Activated T-helper 17 cell treated with anti-CD3 and anti-CD28 coated beads, Interleukin-2, amount 50 U/mL, for 72 hours (primary cell): ENCODE data around the gene CD5L. TPM values are rescaled to one million over a fixed set of nuclear protein-coding genes. Genes with fewer than 3 reads are reported as not detected.

Experiments used
- ATAC-seq: fragments of 150-1000 bp; cut with Tn5 transposase; replicated peaks from 2 replicates; pipeline ENCODE4 v1.10.0; 2021; ENCODE audit warnings: mild to moderate bottlenecking, moderate library complexity
- H3K27ac Mint-ChIP-seq: one replicate; pipeline ENCODE4 v1.8.0; 2022; ENCODE audit warnings: mixed read lengths
- H3K27me3 Mint-ChIP-seq: one replicate; pipeline ENCODE4 v1.8.0; 2022; ENCODE audit warnings: mixed read lengths
- H3K36me3 Mint-ChIP-seq: one replicate; pipeline ENCODE4 v1.8.0; 2022; ENCODE audit warnings: low read depth, mild to moderate bottlenecking, mixed read lengths
- H3K4me1 Mint-ChIP-seq: one replicate; pipeline ENCODE4 v1.8.0; 2022; ENCODE audit warnings: mixed read lengths
- H3K4me3 Mint-ChIP-seq: one replicate; pipeline ENCODE4 v1.8.0; 2022; ENCODE audit warnings: mild to moderate bottlenecking, mixed read lengths
- H3K9me3 Mint-ChIP-seq: one replicate; pipeline ENCODE4 v1.8.0; 2022; ENCODE audit warnings: mixed read lengths
- total RNA-seq, 2 donors: library from RNA; stranded (reverse); gene quantifications; one replicate each; pipeline ENCODE4 v1.2.3, GENCODE V29; 2022

CD5L gene
- total RNA-seq, 2 donors from 2014 or later = not detected

DNA sequence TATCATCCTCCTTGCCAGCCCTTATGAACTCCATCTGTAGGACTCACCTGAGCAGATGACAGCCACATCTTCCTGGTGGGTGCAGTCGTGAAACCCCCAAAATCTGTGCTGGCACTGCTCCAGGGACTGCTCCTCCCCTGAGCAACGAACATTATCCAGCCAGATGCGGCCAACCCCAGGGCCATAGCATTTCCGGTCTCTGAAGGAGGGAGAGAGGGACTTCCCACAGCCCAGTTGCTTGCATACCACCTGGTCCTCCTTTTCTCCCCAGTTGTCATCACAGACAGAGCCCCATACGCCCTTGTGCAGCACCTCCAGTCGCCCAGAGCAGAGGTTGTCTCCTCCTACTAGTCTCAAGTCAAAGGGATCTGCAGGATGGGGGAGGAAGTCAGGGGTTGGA lies 8.5 kb downstream of the CD5L start:
- no peak for ATAC-seq
- H3K27me3 Mint-ChIP-seq = peaks cover 16% of the 10 kb centered on the region
- no peak overlapping the region for H3K4me3 Mint-ChIP-seq
- no peaks in the 10 kb centered on the region for H3K36me3 Mint-ChIP-seq
- no peaks in the 10 kb centered on the region for H3K4me1 Mint-ChIP-seq
- no peak overlapping the region for H3K27ac Mint-ChIP-seq
- no peaks in the 10 kb centered on the region for H3K9me3 Mint-ChIP-seq

GRCh38 chr1:157831968-157832626 lies 9.5 kb downstream of the CD5L start:
- Mint-ChIP-seq H3K36me3 (no peaks in the 10 kb centered on the region), H3K27ac (no peak overlapping the region), H3K4me1 (no peaks in the 10 kb centered on the region), H3K27me3 (peaks cover 15% of the 10 kb centered on the region), H3K9me3 (no peaks in the 10 kb centered on the region), H3K4me3 (no peak overlapping the region)
- ATAC-seq = no peak

GRCh38 chr1:157830887-157831286 lies 10.7 kb downstream of the CD5L start:
- H3K4me1 Mint-ChIP-seq = no peaks in the 10 kb centered on the region
- no peak for ATAC-seq
- peaks cover 13% of the 10 kb centered on the region for H3K27me3 Mint-ChIP-seq
- H3K4me3 Mint-ChIP-seq = no peak overlapping the region
- no peak overlapping the region for H3K27ac Mint-ChIP-seq
- H3K36me3 Mint-ChIP-seq = no peaks in the 10 kb centered on the region
- H3K9me3 Mint-ChIP-seq = no peaks in the 10 kb centered on the region

GRCh38 chr1:157829711-157830110 lies 11.9 kb downstream of the CD5L start:
- Mint-ChIP-seq H3K27ac (no peak overlapping the region), H3K4me3 (no peak overlapping the region), H3K9me3 (no peaks in the 10 kb centered on the region), H3K4me1 (no peaks in the 10 kb centered on the region), H3K36me3 (no peaks in the 10 kb centered on the region), H3K27me3 (peaks cover 20% of the 10 kb centered on the region)
- no peak for ATAC-seq

GRCh38 chr1:157829210-157829609 lies 12.4 kb downstream of the CD5L start:
- Mint-ChIP-seq H3K4me3 (no peak overlapping the region), H3K27me3 (peaks cover 25% of the 10 kb centered on the region), H3K4me1 (no peaks in the 10 kb centered on the region), H3K36me3 (no peaks in the 10 kb centered on the region), H3K9me3 (no peaks in the 10 kb centered on the region), H3K27ac (no peak overlapping the region)
- no peak for ATAC-seq

GRCh38 chr1:157820299-157820698 lies 21.3 kb downstream of the CD5L start:
- no peak for ATAC-seq
- H3K4me1 Mint-ChIP-seq = no peaks in the 10 kb centered on the region
- H3K4me3 Mint-ChIP-seq = no peak overlapping the region

DNA sequence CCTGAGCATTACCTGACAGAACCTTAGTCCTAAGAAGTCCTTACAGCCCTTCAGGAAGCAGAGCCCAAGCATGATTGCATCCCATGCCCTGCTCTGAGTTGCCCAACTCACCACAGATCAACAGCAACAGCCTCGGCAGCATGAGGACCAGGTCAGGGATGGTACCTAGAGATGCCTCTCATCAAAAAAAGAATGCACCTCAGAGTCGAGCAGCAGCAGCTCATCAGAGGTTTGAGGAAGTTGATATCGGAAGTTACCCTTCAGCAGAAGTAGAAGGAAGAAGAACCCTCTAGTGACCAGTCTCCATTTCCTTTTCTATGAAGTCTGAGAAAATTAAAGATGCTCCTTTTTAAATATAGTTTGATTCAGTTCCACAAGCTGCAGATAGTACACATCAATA lies 21.7 kb downstream of the CD5L start, which contains the start of gene FCRL1:
FCRL1 (minus strand) TSS at position 225 of the 400 bp plus-strand sequence; CDS start at position 142, 83 bp downstream.
- H3K27me3 Mint-ChIP-seq = peaks cover 30% of the 10 kb centered on the region

More at GRCh38 chr1:157820299-157820698, 21.3 kb downstream of the CD5L start:
- Mint-ChIP-seq H3K9me3 (peaks cover 3% of the 10 kb centered on the region), H3K36me3 (no peaks in the 10 kb centered on the region), H3K27ac (no peak overlapping the region), H3K27me3 (peaks cover 30% of the 10 kb centered on the region)

DNA sequence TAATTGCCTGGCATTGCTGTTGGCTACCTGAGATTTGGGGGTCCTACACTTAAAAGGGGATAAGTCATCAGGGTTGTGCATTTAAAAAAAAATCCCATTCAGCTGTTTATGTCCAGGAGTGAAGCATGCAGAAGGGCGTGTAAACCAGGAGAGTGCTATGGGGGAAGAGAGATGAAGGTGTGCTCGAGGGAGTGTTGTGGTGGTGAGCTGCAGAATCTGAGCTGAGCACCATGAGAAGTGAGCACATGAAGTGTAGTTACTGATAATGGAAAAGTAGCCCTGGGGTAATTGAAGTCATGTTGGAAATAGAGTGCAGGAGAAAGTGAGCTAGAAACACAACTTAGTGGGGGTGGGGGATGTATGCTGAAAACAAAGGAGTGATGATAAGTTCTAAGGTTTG lies 22.4 kb downstream of the CD5L start:
- no peaks in the 10 kb centered on the region for H3K4me1 Mint-ChIP-seq

More for the DNA sequence above, 21.7 kb downstream of the CD5L start, which contains the start of gene FCRL1:
- Mint-ChIP-seq H3K9me3 (peaks cover 4% of the 10 kb centered on the region), H3K27ac (no peak within 1 kb of the TSS), H3K4me1 (no peaks in the 10 kb centered on the region), H3K36me3 (no peaks in the 10 kb centered on the region), H3K4me3 (no peak within 1 kb of the TSS)
- ATAC-seq = no peak

DNA sequence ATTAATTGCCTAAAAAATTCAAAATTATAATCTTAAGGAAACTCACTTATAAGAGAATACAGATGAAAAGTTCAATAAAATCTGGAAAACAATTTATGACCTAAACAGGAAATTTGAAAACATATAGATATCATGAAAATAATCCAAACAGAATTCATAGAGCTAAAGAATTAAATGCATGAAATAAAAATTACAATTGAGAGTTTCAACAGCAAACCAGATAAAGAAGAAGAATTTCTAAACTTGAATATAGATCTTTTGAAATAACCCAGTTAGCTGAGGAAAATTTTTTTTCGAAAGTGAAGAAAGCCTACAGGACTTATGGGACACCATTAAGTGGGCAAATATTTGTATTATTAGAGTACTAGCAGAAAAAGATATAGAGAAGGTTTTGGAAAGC lies 28.3 kb downstream of the CD5L start:
- H3K36me3 Mint-ChIP-seq = no peaks in the 10 kb centered on the region
- H3K9me3 Mint-ChIP-seq = peaks cover 17% of the 10 kb centered on the region
- no peaks in the 10 kb centered on the region for H3K4me1 Mint-ChIP-seq
- no peak overlapping the region for H3K27ac Mint-ChIP-seq
- H3K27me3 Mint-ChIP-seq = peaks cover 32% of the 10 kb centered on the region
- no peak overlapping the region for H3K4me3 Mint-ChIP-seq
- no peak for ATAC-seq

More for the DNA sequence above, 22.4 kb downstream of the CD5L start:
- no peaks in the 10 kb centered on the region for H3K36me3 Mint-ChIP-seq
- peaks cover 29% of the 10 kb centered on the region for H3K27me3 Mint-ChIP-seq
- H3K27ac Mint-ChIP-seq = no peak overlapping the region
- no peak for ATAC-seq
- peaks cover 8% of the 10 kb centered on the region for H3K9me3 Mint-ChIP-seq
- H3K4me3 Mint-ChIP-seq = no peak overlapping the region

DNA sequence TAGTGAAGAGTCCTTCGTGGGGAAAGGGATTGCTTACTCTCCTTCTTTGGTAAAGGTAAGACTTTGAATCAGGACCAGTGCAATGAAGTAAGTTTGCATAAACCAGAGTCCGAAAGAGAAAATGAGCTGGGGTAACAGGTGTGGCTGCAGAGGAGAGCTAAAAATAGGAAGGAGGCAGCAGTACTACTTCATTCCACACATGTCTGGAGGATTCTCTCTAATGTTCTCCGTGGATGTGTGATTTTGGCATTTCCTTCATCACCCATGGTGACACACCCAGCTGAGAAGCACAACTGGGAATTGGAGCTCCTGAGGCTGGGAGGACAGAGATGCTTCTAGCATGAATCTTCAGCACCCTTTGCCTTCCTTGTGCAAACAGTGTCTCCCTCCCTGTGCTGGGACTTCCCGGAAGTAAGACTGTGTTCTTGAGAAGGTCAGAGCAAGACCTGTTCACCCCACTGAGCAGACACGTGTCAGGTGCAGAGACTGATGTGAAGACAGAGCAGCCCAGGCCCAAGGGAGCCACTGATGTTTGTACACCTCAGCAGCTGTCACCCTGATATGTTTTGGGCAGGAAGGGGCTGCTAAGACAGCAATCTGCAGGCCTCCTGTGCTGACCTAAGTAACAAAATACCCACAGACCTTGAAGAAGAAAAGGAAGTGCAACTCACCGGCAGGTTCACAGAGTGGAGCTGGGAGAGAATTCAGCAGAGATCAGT lies 35.0 kb downstream of the CD5L start:
- H3K27ac Mint-ChIP-seq = no peak overlapping the region
- no peaks in the 10 kb centered on the region for H3K4me1 Mint-ChIP-seq
- ATAC-seq = no peak
- H3K4me3 Mint-ChIP-seq = no peak overlapping the region
- no peaks in the 10 kb centered on the region for H3K9me3 Mint-ChIP-seq
- H3K36me3 Mint-ChIP-seq = no peaks in the 10 kb centered on the region
- H3K27me3 Mint-ChIP-seq = peaks cover 22% of the 10 kb centered on the region

DNA sequence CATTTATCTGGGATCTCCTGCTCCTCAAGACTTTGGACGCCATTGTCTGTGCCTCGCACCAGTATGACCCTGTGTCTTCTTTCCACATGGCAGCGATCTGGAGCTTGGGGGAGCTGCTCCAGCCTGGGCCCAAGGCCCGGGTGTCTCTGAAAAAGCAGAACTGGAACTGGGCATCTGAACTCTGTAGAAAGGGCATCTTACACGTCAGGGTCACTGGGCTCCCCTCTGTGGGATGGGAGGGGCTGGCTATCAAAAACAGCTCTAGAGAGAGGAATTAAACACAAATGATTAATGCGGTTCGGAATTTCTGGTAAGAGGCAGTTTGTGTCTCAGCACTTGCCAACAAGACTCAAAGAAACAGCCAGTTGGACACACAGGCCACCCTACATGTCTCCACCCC lies 37.8 kb downstream of the CD5L start:
- ATAC-seq = no peak
- Mint-ChIP-seq H3K27me3 (peaks cover 19% of the 10 kb centered on the region), H3K36me3 (no peaks in the 10 kb centered on the region), H3K27ac (no peak overlapping the region), H3K4me1 (no peaks in the 10 kb centered on the region), H3K9me3 (no peaks in the 10 kb centered on the region), H3K4me3 (no peak overlapping the region)

GRCh38 chr1:157799996-157800395 lies 41.6 kb downstream of the CD5L start:
- no peak for ATAC-seq
- Mint-ChIP-seq H3K27me3 (peaks cover 6% of the 10 kb centered on the region), H3K9me3 (no peaks in the 10 kb centered on the region), H3K36me3 (no peaks in the 10 kb centered on the region), H3K27ac (no peak overlapping the region), H3K4me3 (no peak overlapping the region), H3K4me1 (no peaks in the 10 kb centered on the region)

DNA sequence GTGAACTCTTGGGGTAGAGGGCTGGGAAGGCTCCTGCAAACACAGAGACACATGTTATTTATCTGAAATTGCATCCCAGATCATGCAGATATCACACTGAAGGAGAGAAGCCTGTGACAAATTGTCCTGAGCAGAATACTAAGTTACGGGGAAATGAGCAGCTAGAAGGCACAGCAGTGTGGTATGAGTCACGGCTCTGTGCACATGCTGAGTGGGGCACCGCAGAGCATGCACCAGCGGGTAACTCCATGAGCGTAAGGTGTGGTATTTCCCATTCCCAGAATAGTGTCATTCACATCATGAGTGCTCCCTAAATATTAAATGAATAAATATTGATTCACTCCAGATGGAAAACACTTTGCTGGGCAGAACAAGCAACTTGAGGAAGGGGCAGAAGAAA lies 43.4 kb downstream of the CD5L start:
- no peak for ATAC-seq
- no peaks in the 10 kb centered on the region for H3K36me3 Mint-ChIP-seq
- H3K9me3 Mint-ChIP-seq = peaks cover 2% of the 10 kb centered on the region
- peaks cover 2% of the 10 kb centered on the region for H3K27me3 Mint-ChIP-seq
- H3K4me3 Mint-ChIP-seq = no peak overlapping the region
- no peak overlapping the region for H3K27ac Mint-ChIP-seq
- H3K4me1 Mint-ChIP-seq = no peaks in the 10 kb centered on the region

DNA sequence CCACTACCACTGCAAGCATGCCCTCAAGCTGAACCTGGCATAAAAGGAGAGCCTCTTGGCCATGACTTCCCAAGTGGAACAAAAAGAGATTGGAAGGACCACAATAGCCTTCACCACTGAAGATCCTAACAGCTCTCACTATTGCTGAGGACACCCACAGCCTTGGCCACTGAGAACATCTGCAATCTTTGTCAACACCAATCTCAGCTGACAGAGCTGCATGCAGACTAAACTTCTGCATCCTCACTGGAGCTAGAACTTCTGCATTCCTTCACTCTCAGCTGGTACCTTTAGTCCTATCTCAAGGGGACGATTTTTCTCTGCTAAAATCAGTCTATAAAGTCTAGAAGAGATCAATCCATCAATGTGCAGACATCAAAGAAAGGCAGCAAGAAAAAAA lies 56.4 kb downstream of the CD5L start:
- no peaks in the 10 kb centered on the region for H3K4me1 Mint-ChIP-seq
- H3K27me3 Mint-ChIP-seq = peaks cover 13% of the 10 kb centered on the region

GRCh38 chr1:157784801-157785200 lies 56.8 kb downstream of the CD5L start:
- Mint-ChIP-seq H3K4me3 (no peak overlapping the region), H3K4me1 (no peaks in the 10 kb centered on the region), H3K9me3 (peaks cover 6% of the 10 kb centered on the region), H3K36me3 (no peaks in the 10 kb centered on the region), H3K27ac (no peak overlapping the region), H3K27me3 (peaks cover 13% of the 10 kb centered on the region)
- no peak for ATAC-seq

More for the DNA sequence above, 56.4 kb downstream of the CD5L start:
- Mint-ChIP-seq H3K4me3 (no peak overlapping the region), H3K9me3 (peaks cover 6% of the 10 kb centered on the region), H3K27ac (no peak overlapping the region), H3K36me3 (no peaks in the 10 kb centered on the region)
- no peak for ATAC-seq
